Measurements from ENCODE around the gene SMIM1. TPM values are rescaled to one million over a fixed set of nuclear protein-coding genes. Genes with fewer than 3 reads are reported as not detected.
A peak's percentile ranks its signal among the peaks of the same experiment; 100 is the strongest.
"Not testable (repeated sequence)": the region's sequence is repeated elsewhere in the genome, so short reads cannot be mapped to it uniquely, and the experiment has no call there.

The SMIM1 gene
- total RNA-seq, 3 donors from 2014 or later: 1.7 to 2.0 (median 1.9) TPM

DNA sequence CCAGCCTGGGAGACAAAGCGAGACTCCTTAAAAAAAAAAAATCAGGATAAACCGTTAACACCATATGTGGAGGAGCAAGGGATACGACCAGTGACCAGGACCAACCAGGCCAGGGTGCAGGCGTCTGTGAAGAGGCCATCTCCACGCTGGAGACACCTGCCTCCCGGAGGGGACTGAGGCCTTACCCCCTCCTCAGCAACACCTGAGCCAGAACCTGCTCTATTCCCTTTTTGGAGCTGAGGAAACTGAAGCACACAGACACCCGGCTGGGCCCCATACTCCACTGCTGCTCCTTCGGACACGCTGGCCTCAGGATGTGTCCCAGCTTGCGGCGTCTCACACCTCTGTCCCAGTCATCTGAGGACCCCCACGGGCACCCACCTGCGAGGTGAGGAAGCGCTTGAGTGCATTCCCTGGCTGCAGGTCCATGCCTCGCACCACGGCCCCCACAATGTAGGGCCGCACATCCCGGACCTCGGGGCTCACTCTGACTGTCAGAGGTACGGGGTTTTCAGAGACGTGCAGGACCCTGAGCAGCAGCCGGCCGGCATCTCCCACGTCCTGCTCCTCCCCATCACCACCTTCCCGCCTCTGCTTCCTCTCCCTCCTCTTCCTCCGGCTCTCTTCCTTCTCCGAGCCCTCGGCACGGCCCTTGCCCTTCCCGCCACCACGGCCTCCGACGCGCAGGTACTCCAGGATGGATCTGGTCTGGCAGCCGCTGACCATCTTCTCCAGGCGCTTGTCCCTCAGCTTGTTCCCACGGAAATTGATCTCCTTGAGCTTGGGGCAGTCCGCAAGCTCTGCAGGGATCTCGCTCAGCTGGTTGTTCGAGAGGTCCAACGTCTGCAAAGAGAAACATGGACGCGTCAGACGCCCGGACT, 14.2 kb downstream of the SMIM1 start:
- Mint-ChIP-seq H3K4me3 (no peak overlapping the region), H3K4me1 (ENCODE audit: low read depth) (peaks cover 24% of the 10 kb centered on the region), H3K9me3 (no peaks in the 10 kb centered on the region), H3K27me3 (ENCODE audit: low read depth) (no peaks in the 10 kb centered on the region), H3K36me3 (ENCODE audit: insufficient read depth) (peaks cover 27% of the 10 kb centered on the region)
- ATAC-seq (no peak), DNase-seq (no peak)

DNA sequence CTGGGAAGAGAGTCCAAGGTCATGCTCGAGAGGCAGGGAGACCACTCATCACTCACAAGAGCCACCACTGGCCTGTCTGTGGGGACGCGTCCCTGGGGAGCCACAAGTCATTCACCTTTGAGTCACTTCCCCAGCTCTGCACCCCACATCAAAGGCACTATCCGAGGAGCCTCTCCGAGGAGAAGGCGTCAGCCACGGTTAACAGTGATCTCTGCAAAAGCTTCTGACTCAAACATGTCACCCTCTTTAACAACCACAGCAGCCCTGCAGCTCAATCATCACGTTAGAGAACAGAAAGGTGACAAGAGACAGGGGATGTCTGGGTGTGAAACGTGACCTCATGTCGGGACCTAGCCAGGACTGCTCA, 14.8 kb downstream of the SMIM1 start:
- peaks cover 29% of the 10 kb centered on the region for H3K4me1 Mint-ChIP-seq (ENCODE audit: low read depth)
- H3K9me3 Mint-ChIP-seq: no peaks in the 10 kb centered on the region
- ATAC-seq (peak; percentile 58 to 89), DNase-seq (no peak)
- H3K27me3 Mint-ChIP-seq (ENCODE audit: low read depth): no peaks in the 10 kb centered on the region
- peaks cover 31% of the 10 kb centered on the region for H3K36me3 Mint-ChIP-seq (ENCODE audit: insufficient read depth)
- H3K4me3 Mint-ChIP-seq: no peak overlapping the region

DNA sequence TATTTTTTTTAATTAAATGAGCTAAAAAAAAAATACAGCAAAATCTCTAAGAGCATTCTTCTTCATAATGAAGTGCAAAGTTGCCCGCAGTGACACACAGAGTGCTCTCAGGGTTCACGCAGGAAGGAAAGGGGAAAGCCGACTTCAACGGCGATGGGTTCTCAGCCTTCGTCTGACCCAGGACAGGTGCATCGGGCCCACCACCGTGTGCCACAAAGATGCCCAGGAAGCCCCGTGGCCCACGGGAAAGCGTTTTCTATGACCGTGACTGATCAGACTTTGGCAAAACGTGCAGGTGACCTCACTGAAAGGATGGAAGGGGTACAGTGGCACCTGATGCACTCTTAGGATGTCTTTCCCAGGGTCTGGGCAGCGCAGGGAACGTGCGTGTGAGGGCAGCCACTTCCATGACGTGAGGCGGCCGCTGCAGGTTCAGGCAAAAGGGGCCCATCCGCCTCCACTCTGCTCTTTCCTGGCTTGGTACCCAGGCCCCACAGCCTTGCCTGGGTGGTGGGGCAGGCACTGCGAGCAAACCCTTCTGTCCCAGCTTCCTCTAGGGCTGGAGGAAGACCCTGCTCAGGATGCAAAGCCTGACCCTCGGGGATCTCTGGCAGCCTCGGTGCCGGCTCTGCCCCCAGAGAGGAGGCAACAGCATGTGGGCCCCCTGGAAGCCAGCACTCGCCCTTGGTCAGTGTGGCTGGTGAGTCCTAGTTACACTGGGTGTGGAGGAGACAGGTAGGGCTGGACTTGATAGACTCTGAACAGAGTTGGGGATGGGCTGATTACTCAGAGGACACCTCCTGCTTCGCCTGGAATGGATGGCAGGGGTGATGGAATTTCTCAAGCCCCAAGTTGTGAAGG, 15.4 kb downstream of the SMIM1 start:
- Mint-ChIP-seq H3K4me1 (ENCODE audit: low read depth) (peaks cover 34% of the 10 kb centered on the region), H3K36me3 (ENCODE audit: insufficient read depth) (peaks cover 31% of the 10 kb centered on the region), H3K4me3 (no peak overlapping the region), H3K27me3 (ENCODE audit: low read depth) (no peaks in the 10 kb centered on the region), H3K9me3 (no peaks in the 10 kb centered on the region)
- DNase-seq (no peak), ATAC-seq (no peak)

GRCh38 chr1:3788756-3789420, 16.3 kb downstream of the SMIM1 start:
- H3K9me3 Mint-ChIP-seq: no peaks in the 10 kb centered on the region
- H3K4me3 Mint-ChIP-seq: no peak overlapping the region
- ATAC-seq (no peak), DNase-seq (no peak)
- no peaks in the 10 kb centered on the region for H3K27me3 Mint-ChIP-seq (ENCODE audit: low read depth)
- H3K4me1 Mint-ChIP-seq (ENCODE audit: low read depth): peaks cover 41% of the 10 kb centered on the region
- H3K36me3 Mint-ChIP-seq (ENCODE audit: insufficient read depth): peaks cover 27% of the 10 kb centered on the region

- Mint-ChIP-seq H3K9me3 (no peaks in the 10 kb centered on the region), H3K36me3 (ENCODE audit: insufficient read depth) (peaks cover 21% of the 10 kb centered on the region), H3K4me1 (ENCODE audit: low read depth) (peaks cover 48% of the 10 kb centered on the region), H3K27me3 (ENCODE audit: low read depth) (no peaks in the 10 kb centered on the region), H3K4me3 (no peak overlapping the region)
- no peak for DNase-seq
- ATAC-seq: no peak
Observed at GRCh38 chr1:3789421-3790300, 17.1 kb downstream of the SMIM1 start.

- no peak for DNase-seq
- H3K36me3 Mint-ChIP-seq (ENCODE audit: insufficient read depth): peaks cover 15% of the 10 kb centered on the region
- H3K4me3 Mint-ChIP-seq: no peak overlapping the region
- H3K4me1 Mint-ChIP-seq (ENCODE audit: low read depth): peaks cover 55% of the 10 kb centered on the region
- H3K9me3 Mint-ChIP-seq: no peaks in the 10 kb centered on the region
- H3K27me3 Mint-ChIP-seq (ENCODE audit: low read depth): no peaks in the 10 kb centered on the region
- ATAC-seq: no peak
Observed at GRCh38 chr1:3790500-3790923, 18.0 kb downstream of the SMIM1 start.

DNA sequence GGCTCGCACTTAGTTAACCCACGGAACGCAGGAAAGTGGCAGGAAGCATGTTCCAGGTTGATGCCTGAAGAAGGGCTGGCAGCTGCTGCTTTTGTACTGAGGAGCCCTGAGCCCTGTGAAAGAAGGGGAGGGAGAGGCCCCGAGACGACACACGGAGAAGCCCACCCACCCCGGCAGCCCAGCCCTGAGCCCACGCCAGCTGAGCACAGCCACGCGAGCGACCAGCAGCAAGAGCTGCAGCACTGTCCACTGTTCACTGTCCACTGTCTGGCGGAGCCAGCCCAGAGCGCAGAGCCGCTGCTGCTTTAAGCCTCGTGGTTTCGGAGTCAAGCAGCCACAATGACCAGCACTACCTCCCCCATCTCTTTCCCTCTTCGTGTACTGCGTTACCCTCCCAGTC, 18.4 kb downstream of the SMIM1 start:
- Mint-ChIP-seq H3K27me3 (ENCODE audit: low read depth) (no peaks in the 10 kb centered on the region), H3K4me3 (no peak overlapping the region), H3K4me1 (ENCODE audit: low read depth) (peaks cover 56% of the 10 kb centered on the region), H3K9me3 (no peaks in the 10 kb centered on the region), H3K36me3 (ENCODE audit: insufficient read depth) (peaks cover 13% of the 10 kb centered on the region)
- ATAC-seq (no peak), DNase-seq (no peak)

DNA sequence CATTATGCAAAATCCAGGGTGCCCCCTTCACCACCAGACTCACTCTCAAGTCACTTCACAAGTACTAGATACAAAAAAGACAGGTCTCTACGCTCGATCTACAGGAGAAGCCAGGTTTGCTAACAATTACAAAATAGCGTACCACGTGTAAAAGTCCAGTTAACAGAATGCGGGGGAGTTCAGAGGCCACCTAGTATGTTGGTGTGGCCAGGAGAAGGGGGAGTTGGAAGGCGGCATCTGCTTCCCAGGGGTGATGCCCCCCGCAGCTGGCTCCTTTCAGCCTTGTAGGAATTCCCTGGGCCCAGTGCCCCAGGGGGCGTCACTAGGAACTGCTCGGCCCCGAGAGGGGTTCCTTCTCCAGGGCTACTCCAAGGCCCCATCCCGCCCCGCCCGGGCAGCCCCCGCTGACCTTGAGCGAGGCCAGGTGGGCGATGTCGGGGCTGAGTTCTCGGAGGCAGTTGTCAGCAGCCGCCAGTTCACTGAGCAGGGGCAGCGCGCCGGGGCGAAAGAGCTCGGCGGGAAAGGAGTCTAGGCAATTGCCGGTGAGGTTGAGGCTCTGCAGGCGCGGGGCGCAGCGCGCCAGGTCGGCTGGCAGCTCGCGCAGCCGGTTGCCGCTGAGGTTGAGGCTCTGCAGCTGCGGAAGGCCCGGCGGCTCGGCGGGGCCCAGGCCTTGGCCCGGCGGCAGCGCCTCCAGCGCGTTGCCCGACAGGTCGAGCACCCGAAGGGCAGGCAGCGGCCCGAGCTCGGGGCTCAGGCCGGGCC, 23.1 kb downstream of the SMIM1 start:
- DNase-seq: no peak
- Mint-ChIP-seq H3K9me3 (no peaks in the 10 kb centered on the region), H3K4me3 (peak overlapping the region; percentile 85), H3K27me3 (ENCODE audit: low read depth) (peaks cover 4% of the 10 kb centered on the region), H3K4me1 (ENCODE audit: low read depth) (peaks cover 46% of the 10 kb centered on the region), H3K36me3 (ENCODE audit: insufficient read depth) (peaks cover 4% of the 10 kb centered on the region)
- peak; percentile 23 to 24 for ATAC-seq

DNA sequence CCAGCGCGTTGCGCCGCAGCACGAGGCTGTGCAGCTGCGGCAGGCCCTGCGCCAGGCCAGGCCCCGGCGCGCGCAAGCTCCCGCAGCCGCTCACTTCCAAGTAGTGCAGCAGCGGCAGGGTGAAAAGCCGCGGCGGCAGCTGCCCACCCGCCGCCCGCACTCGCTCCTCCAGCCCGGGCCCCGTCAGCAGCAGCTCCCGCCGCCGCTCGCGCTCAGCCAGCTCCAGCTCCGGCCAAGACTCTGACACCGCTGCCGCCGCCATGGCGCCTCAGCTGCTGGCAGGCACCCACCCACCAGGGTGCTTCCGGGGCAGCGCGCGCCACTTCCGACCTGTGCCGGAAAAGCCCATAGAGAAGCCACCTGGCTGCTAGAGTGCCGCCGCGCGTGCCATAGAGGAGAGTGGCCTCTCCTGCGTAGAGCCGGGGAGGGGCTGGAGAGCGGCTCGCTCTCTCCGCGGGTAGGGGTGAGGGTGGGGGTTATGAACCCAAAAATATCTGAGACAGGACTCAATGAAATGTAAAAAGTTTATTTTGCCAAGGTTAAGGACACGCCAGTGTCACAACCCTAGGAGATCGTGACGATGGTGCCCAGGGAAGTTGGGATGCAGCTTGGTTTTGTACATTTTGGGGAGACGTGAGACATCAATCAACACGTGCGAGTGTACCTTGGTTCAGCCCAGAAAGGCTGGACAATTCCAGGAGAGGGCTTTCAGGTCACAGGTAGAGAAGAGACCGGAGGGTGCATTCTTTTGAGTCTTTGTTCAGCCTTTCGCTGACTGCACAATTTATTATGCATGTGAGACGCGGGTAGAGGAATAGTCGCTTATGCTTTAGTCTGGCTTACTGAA, 23.9 kb downstream of the SMIM1 start, which contains the start of gene LRRC47:
TSS of gene LRRC47 (minus strand) at position 284 of the 847 bp plus-strand sequence. CDS start at position 262, 22 bp downstream.
- Mint-ChIP-seq H3K4me3 (peak within 1 kb of the TSS; percentile 85), H3K36me3 (ENCODE audit: insufficient read depth) (peaks cover 4% of the 10 kb centered on the region), H3K27me3 (ENCODE audit: low read depth) (peaks cover 12% of the 10 kb centered on the region), H3K9me3 (no peaks in the 10 kb centered on the region), H3K4me1 (ENCODE audit: low read depth) (peaks cover 50% of the 10 kb centered on the region)
- ATAC-seq: peak; percentile 99 to 100
- DNase-seq: peak; percentile 92

DNA sequence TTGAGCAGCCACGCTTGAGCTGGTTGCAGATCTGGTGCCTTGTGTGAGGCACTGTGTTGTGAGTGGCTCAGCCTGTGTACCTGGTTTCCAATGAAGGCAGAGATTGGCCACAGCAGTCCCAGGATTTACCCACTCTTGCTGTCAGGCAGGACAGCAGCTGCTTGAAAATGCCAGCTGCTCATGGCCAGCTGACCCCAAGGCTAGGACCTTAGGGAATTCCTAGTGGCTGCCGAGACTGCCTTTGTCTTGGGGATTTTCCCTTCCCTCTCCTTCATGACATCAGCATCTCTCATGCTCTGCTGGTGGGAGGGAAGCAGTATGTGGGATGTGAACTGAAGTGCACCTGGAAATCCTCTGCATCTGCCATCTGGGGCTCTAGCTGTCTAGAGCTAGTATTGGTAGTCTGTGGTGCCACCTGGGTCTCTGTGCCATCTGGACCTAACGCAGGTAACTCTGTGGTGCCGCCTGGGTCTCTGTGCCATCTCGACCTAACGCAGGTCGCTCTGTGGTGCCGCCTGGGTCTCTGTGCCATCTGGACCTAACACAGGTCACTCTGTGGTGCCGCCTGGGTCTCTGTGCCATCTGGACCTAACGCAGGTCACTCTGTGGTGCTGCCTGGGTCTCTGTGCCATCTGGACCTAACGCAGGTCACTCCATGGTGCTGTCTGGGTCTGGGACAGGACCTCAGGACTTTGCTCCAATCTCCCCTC, 27.6 kb downstream of the SMIM1 start:
- Mint-ChIP-seq H3K36me3 (ENCODE audit: insufficient read depth) (no peaks in the 10 kb centered on the region), H3K4me1 (ENCODE audit: low read depth) (peaks cover 23% of the 10 kb centered on the region), H3K4me3 (no peak overlapping the region), H3K27me3 (ENCODE audit: low read depth) (peaks cover 36% of the 10 kb centered on the region), H3K9me3 (no peaks in the 10 kb centered on the region)
- DNase-seq (no peak), ATAC-seq (no peak)

- not testable (repeated sequence) for H3K9me3 Mint-ChIP-seq, ATAC-seq
- peaks cover 36% of the 10 kb centered on the region for H3K27me3 Mint-ChIP-seq (ENCODE audit: low read depth)
Observed at GRCh38 chr1:3800795-3801194, 28.2 kb downstream of the SMIM1 start.

More at GRCh38 chr1:3800795-3801194, 28.2 kb downstream of the SMIM1 start:
- H3K4me1 Mint-ChIP-seq (ENCODE audit: low read depth): peaks cover 19% of the 10 kb centered on the region
- not testable (repeated sequence) for H3K36me3 Mint-ChIP-seq (ENCODE audit: insufficient read depth); DNase-seq; H3K4me3 Mint-ChIP-seq
